H1 (cell line): ENCODE data around the gene IGFBP6. TPM values are rescaled to one million over a fixed set of nuclear protein-coding genes. Genes with fewer than 3 reads are reported as not detected.

Experiments used
- ATF2 ChIP-seq: IDR thresholded peaks from 2 replicates; pipeline ENCODE4 v1.6.1; 2012; ENCODE audit warnings: low read length, inconsistent platforms
- KDM4A ChIP-seq: IDR thresholded peaks from one replicate; pipeline ENCODE4 v1.7.1; 2012; ENCODE audit warnings: low read depth, mild to moderate bottlenecking, moderate library complexity, low read length, inconsistent platforms; ENCODE audit not compliant: severe bottlenecking
- SIX5 ChIP-seq: IDR thresholded peaks from 2 replicates; pipeline ENCODE4 v1.6.1; 2011; ENCODE audit warnings: mild to moderate bottlenecking, low read depth, low read length
- polyA plus RNA-seq, 7 experiments: library from polyadenylated mRNA; depleted of rRNA in 3 of 7; stranded (reverse) in 5 of 7; unstranded in 2 of 7; fragments of >200 nt in 5 of 7; fragments of 200-250 nt in 2 of 7; gene quantifications; 1 replicate in 5 of 7; 2 replicates in 1 of 7; 4 replicates in 1 of 7; pipeline versions ENCODE4 v1.2.1 to v1.2.3, GENCODE V29; 2011 to 2013; ENCODE audit warnings: missing spikeins in 2 of 7, mixed read lengths in 2 of 7
- total RNA-seq: library from RNA; stranded (reverse); fragmentation: NEBNext Ultra II Directional; extraction: Animal tissue kit (Norgen Biotek cat#: 25700); gene quantifications from 2 replicates; pipeline ENCODE4 v1.2.1, GENCODE V29; 2021

IGFBP6 gene
- total and polyA plus RNA-seq, 2 of the 8 experiments (the other 6 are each of a cell fraction or from before 2014, with no cell fraction given): 13.7 to 14.7 TPM

DNA sequence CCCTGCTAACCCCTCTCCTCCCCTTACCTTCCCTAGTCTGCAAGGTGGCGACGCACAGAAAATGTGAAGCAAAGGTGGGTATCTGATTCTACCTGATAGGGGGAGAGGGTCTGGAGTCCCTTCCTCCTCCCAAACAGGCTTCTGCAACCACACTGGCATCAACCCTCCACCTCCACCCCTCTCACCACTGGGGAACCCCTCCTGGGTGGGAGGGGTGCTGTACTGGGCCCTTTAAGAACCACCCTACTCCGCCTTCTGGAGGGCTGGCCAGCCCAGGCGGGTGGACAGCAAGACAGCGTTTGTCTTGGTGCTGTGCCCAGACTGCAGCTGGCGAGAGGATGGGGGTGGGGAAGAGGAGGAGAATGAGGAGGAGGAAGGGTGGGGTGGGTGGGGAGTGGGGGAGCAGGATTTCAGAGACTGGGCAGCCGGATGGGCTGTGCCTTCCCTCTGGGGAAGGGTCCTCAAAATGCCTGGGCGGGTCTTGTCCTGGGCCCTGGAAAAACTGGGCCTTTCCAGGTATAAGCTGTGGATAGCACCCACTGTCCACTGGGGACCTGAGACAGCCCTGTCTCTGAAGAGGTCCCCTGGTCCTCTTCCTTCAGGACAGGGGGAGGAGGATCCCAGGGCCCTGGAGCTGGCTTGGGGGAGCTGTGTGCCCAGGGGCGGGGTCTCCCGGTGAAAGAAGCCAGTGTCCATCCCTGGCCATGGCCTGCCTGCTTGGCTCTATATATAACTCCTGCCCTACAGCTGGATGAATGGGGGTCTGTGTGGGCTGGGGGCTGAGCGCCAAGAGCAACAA lies 44.8 kb upstream of the IGFBP6 start (continued):
- no peak for TF ChIP-seq KDM4A
- TF ChIP-seq ATF2: no peak
- TF ChIP-seq SIX5: no peak
